WERI-Rb-1 (cell line): Measurements from ENCODE around the gene CPEB1.
A peak's percentile ranks its signal among the peaks of the same experiment; 100 is the strongest.
"Not testable (repeated sequence)": the region's sequence is repeated elsewhere in the genome, so short reads cannot be mapped to it uniquely, and the experiment has no call there.

Experiments used
- DNase-seq: peaks from one replicate; pipeline ENCODE4 v3.0.0-alpha.2; 2020
- H3K27ac ChIP-seq: fragments of 250-450 bp; sonication (Bioruptor Pico); 2 replicates; pipeline ENCODE4 v1.5.1; 2020; ENCODE audit warnings: mild to moderate bottlenecking, moderate library complexity
- H3K27me3 ChIP-seq: fragments of 250-450 bp; sonication (Bioruptor Pico); 2 replicates; pipeline ENCODE4 v1.5.1; 2021; ENCODE audit warnings: mild to moderate bottlenecking, low read depth, moderate library complexity; ENCODE audit not compliant: insufficient read depth, severe bottlenecking
- H3K36me3 ChIP-seq: fragments of 250-450 bp; sonication (Bioruptor Pico); 2 replicates; pipeline ENCODE4 v1.5.1; 2020; ENCODE audit warnings: mild to moderate bottlenecking, moderate library complexity
- H3K4me3 ChIP-seq: 2 replicates; pipeline ENCODE4 v1.5.1; 2011; ENCODE audit warnings: low read depth, mild to moderate bottlenecking, control low read depth, low read length
- H3K9me3 ChIP-seq: fragments of 250-450 bp; sonication (Bioruptor Pico); 2 replicates; pipeline ENCODE4 v1.5.1; 2021; ENCODE audit warnings: mild to moderate bottlenecking, moderate library complexity; ENCODE audit not compliant: severe bottlenecking
- CTCF ChIP-seq: IDR thresholded peaks from 2 replicates; pipeline ENCODE4 v1.5.1; 2011; ENCODE audit warnings: low read depth, mild to moderate bottlenecking, control low read depth, inconsistent platforms, low read length

The CPEB1 gene

GRCh38 chr15:82537351-82537908 lies 109.7 kb downstream of the CPEB1 start:
- H3K27me3 ChIP-seq: no peaks in the 10 kb centered on the region
- H3K9me3 ChIP-seq: no peaks in the 10 kb centered on the region
- no peak for TF ChIP-seq CTCF
- H3K27ac ChIP-seq: no peak overlapping the region
- H3K36me3 ChIP-seq: peaks cover 61% of the 10 kb centered on the region
- H3K4me3 ChIP-seq: no peak overlapping the region
- no peak for DNase-seq

- no peak for TF ChIP-seq CTCF
- Histone ChIP-seq H3K27ac (peak overlapping the region; percentile 33), H3K27me3 (no peaks in the 10 kb centered on the region), H3K36me3 (peaks cover 61% of the 10 kb centered on the region), H3K4me3 (no peak overlapping the region), H3K9me3 (no peaks in the 10 kb centered on the region)
- no peak for DNase-seq
Observed at GRCh38 chr15:82536409-82537350, 110.5 kb downstream of the CPEB1 start.

- H3K27me3 ChIP-seq: no peaks in the 10 kb centered on the region
- no peak for TF ChIP-seq CTCF
- H3K9me3 ChIP-seq: no peaks in the 10 kb centered on the region
- H3K36me3 ChIP-seq: peaks cover 61% of the 10 kb centered on the region
- no peak for DNase-seq
- H3K4me3 ChIP-seq: no peak overlapping the region
- peak overlapping the region; percentile 33 for H3K27ac ChIP-seq
Observed at GRCh38 chr15:82535566-82536408, 111.4 kb downstream of the CPEB1 start.

- not testable (repeated sequence) for H3K27ac ChIP-seq, DNase-seq, H3K4me3 ChIP-seq, H3K9me3 ChIP-seq, H3K27me3 ChIP-seq
- H3K36me3 ChIP-seq: peaks cover 61% of the 10 kb centered on the region
Observed at GRCh38 chr15:82535151-82535550, 112.0 kb downstream of the CPEB1 start.

GRCh38 chr15:82534457-82534861 lies 112.7 kb downstream of the CPEB1 start:
- H3K4me3 ChIP-seq, H3K9me3 ChIP-seq, H3K27ac ChIP-seq, DNase-seq, H3K27me3 ChIP-seq: not testable (repeated sequence)
- H3K36me3 ChIP-seq: peaks cover 55% of the 10 kb centered on the region

- peaks cover 49% of the 10 kb centered on the region for H3K36me3 ChIP-seq
- no peak for DNase-seq
- H3K27ac ChIP-seq: no peak overlapping the region
- no peaks in the 10 kb centered on the region for H3K9me3 ChIP-seq
- no peaks in the 10 kb centered on the region for H3K27me3 ChIP-seq
- H3K4me3 ChIP-seq: no peak overlapping the region
- TF ChIP-seq CTCF: no peak
Observed at GRCh38 chr15:82533801-82534200, 113.4 kb downstream of the CPEB1 start.
